Colonic mucosa (tissue), 4 donors: ENCODE measurements around the gene CERS6. TPM values are rescaled to one million over a fixed set of nuclear protein-coding genes. Genes with fewer than 3 reads are reported as not detected.

Source experiments
- DNase-seq: peaks from one replicate; pipeline ENCODE4 v3.0.0-alpha.2; 2020
- H3K27ac ChIP-seq: fragments of 200-600 bp; one replicate; pipeline ENCODE4 v1.8.0; 2021
- H3K27me3 ChIP-seq: fragments of 200-600 bp; one replicate; pipeline ENCODE4 v1.8.0; 2021
- H3K36me3 ChIP-seq: fragments of 200-600 bp; one replicate; pipeline ENCODE4 v1.8.0; 2021
- H3K4me1 ChIP-seq: fragments of 200-600 bp; one replicate; pipeline ENCODE4 v1.8.0; 2021; ENCODE audit warnings: mild to moderate bottlenecking
- H3K4me3 ChIP-seq: fragments of 200-600 bp; one replicate; pipeline ENCODE4 v1.8.0; 2021
- H3K9ac ChIP-seq, 2 donors: one replicate each; pipeline ENCODE4 v1.7.0; 2013; ENCODE audit warnings: control low read depth in 2 of 2, low read depth in 2 of 2, low read length in 2 of 2
- H3K9me3 ChIP-seq: fragments of 200-600 bp; one replicate; pipeline ENCODE4 v1.8.0; 2021
- intact Hi-C: fragments of 100-400 bp; cut with DNase I; formaldehyde crosslinking; loops from one replicate; pipeline ENCODE4 v1.14.1; 2022
- total RNA-seq, 2 donors: library from RNA; stranded (reverse); fragmentation: NEBNext Ultra II Directional in 1 of 2; extraction: Animal tissue kit (Norgen Biotek cat#: 25700) in 1 of 2; gene quantifications; one replicate each; pipeline ENCODE4 v1.2.1, GENCODE V29; 2021
- TF ChIP-seq, protein P1 (sequence below): fragments of 200-600 bp; IDR thresholded peaks from one replicate; pipeline ENCODE4 v1.8.0; 2022; ENCODE audit warnings: antibody characterized with exemption, mild to moderate bottlenecking
- donor health status: healthy.
- donor health status: DM: no; HTN: no; CAD: no.
- donor health status: DM: no; HTN: no; CAD: no.

Gene CERS6
- total RNA-seq, 2 donors from 2014 or later = 56.7 to 75.9 TPM

GRCh38 chr2:168462543-168463045, 6.5 kb downstream of the CERS6 start:
- Histone ChIP-seq H3K4me1 (peaks cover 7% of the 10 kb centered on the region), H3K9ac (no peak overlapping the region), H3K9me3 (no peaks in the 10 kb centered on the region), H3K27me3 (no peaks in the 10 kb centered on the region), H3K36me3 (no peaks in the 10 kb centered on the region), H3K27ac (no peak overlapping the region), H3K4me3 (no peak overlapping the region)
- intact Hi-C loops = no loop called here
- TF ChIP-seq, protein P1, sequence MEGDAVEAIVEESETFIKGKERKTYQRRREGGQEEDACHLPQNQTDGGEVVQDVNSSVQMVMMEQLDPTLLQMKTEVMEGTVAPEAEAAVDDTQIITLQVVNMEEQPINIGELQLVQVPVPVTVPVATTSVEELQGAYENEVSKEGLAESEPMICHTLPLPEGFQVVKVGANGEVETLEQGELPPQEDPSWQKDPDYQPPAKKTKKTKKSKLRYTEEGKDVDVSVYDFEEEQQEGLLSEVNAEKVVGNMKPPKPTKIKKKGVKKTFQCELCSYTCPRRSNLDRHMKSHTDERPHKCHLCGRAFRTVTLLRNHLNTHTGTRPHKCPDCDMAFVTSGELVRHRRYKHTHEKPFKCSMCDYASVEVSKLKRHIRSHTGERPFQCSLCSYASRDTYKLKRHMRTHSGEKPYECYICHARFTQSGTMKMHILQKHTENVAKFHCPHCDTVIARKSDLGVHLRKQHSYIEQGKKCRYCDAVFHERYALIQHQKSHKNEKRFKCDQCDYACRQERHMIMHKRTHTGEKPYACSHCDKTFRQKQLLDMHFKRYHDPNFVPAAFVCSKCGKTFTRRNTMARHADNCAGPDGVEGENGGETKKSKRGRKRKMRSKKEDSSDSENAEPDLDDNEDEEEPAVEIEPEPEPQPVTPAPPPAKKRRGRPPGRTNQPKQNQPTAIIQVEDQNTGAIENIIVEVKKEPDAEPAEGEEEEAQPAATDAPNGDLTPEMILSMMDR = no peak
- DNase-seq = no peak

DNA sequence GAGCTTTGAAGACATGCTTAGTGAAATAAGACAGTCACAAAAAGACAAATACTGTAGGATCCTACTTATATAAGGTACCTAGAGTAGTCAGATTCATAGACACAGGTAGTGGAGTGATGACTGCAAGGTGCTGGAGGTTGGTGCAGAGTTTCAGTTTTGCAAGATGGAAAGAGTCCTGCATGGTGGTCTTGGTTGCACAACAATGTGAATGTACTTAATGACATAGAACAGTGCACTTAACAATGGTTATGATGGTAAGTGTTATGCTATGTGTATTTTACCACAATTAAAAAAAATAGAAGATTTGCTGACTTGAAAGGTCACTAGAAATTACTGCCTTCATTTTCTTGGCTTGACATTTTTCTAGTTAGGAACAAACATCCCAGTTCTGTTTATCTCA, 9.5 kb downstream of the CERS6 start:
- no peak overlapping the region for H3K4me3 ChIP-seq
- H3K4me1 ChIP-seq = peaks cover 7% of the 10 kb centered on the region
- H3K36me3 ChIP-seq = no peaks in the 10 kb centered on the region
- no peak overlapping the region for H3K9ac ChIP-seq
- H3K9me3 ChIP-seq = no peaks in the 10 kb centered on the region
- intact Hi-C loops = no loop called here
- DNase-seq = no peak
- no peak overlapping the region for H3K27ac ChIP-seq
- TF ChIP-seq, protein P1 = no peak
- no peaks in the 10 kb centered on the region for H3K27me3 ChIP-seq

GRCh38 chr2:168466190-168466737, 10.2 kb downstream of the CERS6 start:
- Histone ChIP-seq H3K9me3 (no peaks in the 10 kb centered on the region), H3K4me3 (no peak overlapping the region), H3K27me3 (no peaks in the 10 kb centered on the region), H3K9ac (no peak overlapping the region), H3K36me3 (no peaks in the 10 kb centered on the region), H3K4me1 (peaks cover 7% of the 10 kb centered on the region), H3K27ac (no peak overlapping the region)
- TF ChIP-seq, protein P1 = no peak
- no peak for DNase-seq
- intact Hi-C loops = no loop called here

GRCh38 chr2:168466834-168467565, 10.9 kb downstream of the CERS6 start:
- H3K27me3 ChIP-seq = no peaks in the 10 kb centered on the region
- no peak overlapping the region for H3K27ac ChIP-seq
- no peak overlapping the region for H3K9ac ChIP-seq
- no peaks in the 10 kb centered on the region for H3K9me3 ChIP-seq
- DNase-seq = no peak
- intact Hi-C loops = no loop called here
- H3K36me3 ChIP-seq = no peaks in the 10 kb centered on the region
- peaks cover 7% of the 10 kb centered on the region for H3K4me1 ChIP-seq
- TF ChIP-seq, protein P1 = no peak
- H3K4me3 ChIP-seq = no peak overlapping the region

- peaks cover 7% of the 10 kb centered on the region for H3K4me1 ChIP-seq
- no peaks in the 10 kb centered on the region for H3K36me3 ChIP-seq
- H3K9ac ChIP-seq = no peak overlapping the region
- DNase-seq = no peak
- no peaks in the 10 kb centered on the region for H3K9me3 ChIP-seq
- TF ChIP-seq, protein P1 = no peak
- H3K27ac ChIP-seq = no peak overlapping the region
- no peaks in the 10 kb centered on the region for H3K27me3 ChIP-seq
- no peak overlapping the region for H3K4me3 ChIP-seq
- intact Hi-C loops = no loop called here
These were observed 11.7 kb downstream of the CERS6 start for GRCh38 chr2:168467729-168468128.
